Activated T-cell treated with anti-CD3 and anti-CD28 coated beads for 24 hours (primary cell): Measurements from ENCODE around the gene MPRIP.
"Not testable (repeated sequence)": the region's sequence is repeated elsewhere in the genome, so short reads cannot be mapped to it uniquely, and the experiment has no call there.

Experiments used
- DNase-seq: peaks from one replicate; pipeline ENCODE4 v3.0.0-alpha.2; 2020; ENCODE audit warnings: low read depth

The MPRIP gene

GRCh38 chr17:17168401-17168800 lies 126.1 kb downstream of the MPRIP start:
- DNase-seq: no peak

DNA sequence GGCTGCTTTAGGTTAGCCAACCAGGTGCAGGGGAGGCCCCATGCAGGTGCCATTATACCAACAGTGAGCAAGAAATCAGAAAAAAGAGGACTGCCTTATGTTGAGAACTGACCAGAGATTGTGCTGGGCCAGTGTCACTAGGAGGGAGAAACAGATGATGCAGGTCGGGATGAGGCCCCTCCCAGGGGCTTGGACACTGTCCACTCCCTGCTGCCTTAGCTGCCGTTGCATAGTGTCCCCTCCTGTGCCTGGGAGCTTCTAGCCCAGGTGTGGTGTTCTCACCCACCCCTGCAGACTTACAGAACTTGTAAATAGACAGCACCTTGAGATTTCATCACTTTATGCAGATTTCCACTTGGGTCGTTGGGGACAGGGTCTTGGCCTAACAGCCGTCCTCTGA lies 127.1 kb downstream of the MPRIP start:
- DNase-seq: no peak

DNA sequence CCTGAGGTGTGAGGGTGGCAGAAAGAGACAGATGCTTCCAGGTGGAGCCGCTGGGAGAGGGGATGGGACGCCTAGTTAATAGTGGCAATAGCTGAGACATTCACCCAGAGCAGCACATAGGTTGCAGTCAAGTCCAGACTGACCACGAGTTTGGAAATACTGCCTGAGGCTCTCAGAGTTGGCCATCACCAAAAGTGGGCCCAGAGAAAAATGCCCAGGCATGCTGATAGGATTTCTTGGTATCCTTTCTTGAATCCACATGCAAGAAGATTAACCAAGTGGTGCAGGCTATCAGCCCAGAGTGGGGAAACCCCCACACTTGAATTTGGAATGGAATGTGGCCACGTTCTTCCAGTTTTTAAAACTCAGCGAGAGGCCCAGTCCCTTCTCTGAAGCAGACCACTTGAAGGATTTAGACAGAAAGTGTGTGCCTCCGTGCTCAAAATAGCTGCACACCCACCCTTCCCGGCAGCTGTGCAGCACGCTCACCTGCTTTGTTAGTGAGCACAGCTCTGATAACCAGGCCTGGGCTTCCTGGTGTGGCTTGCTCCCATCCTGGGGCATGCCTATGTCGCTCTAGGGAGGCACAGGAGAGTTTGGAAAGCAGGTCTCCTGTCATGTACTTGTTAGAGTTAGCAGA lies 128.2 kb downstream of the MPRIP start:
- no peak for DNase-seq

DNA sequence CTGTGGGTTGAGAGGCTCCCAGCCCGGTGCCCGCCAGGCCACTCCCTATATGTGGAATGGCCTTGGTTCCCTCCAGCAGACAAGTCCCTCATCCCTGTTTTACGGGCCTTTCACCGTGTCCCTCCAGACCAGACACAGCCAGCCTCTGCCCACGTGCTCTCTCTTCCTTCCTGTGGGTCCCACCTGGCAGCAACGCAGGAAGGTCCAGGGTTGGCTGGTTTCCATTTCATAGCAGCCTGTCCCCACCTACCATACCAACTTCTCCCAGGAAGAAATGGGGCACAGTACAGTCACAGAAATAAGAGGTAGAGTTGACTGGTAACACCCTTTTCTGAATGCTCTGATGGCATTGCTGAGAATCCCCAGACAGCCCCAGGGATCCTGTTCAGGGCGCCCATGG lies 128.9 kb downstream of the MPRIP start:
- DNase-seq: no peak

DNA sequence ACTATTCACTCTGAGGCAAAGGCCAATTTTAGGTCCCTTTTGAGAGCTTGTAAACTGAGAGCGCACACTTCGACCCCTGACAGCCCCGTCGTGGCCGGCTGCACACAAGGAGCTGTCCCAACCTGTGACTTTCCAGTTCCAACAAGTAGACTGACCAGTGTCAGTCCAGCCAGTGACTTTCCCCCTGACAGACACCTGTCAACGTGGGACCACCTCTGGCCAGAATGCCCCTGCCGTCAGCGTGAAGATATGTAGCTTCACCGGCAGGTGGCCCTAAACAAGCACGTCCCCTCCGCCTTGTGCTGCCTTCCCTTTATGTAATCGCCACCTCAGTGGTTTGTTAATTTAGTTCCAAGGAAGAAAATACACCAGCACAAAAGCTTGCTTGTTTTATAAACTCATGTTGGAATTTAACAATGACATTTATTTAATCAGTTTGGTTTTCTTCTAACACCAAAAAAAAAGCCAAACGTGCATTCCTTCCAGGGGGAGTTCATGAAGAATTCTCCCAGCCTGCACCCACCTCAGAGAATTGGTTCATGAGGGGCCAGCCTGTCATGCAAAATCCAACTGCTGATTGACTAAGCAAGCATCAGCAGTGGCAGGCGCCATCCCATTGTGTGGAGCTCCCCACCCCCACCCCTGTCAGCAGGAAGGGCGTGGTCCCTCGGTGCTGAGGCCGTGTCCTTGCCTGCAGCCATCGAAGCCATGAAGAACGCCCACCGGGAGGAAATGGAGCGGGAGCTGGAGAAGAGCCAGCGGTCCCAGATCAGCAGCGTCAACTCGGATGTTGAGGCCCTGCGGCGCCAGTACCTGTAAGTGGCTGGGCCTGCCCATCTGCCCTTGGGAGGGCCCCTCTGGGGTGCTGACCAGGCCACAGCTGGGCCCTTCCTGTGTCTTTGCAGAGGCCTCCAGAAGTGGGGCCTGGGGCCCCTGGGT lies 130.0 kb downstream of the MPRIP start:
- no peak for DNase-seq

DNA sequence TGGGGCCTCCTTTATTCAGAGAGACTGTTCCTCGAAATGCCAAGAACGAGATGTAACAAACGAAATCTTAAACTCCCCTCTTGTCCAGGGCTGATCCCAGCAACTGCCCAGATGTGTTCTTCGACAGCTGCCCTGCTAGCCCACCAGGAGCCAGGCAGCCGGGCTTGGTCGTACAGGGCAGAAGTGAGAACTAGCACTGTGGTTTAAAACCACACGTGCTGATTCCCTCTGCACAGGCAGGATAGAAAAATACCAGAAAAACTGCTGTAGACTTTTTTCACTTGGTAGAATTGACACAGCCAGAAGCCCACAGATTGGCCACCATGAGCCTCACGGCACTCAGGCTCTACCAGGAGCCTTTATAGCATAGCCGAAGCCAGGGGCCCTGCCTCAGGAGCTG lies 130.7 kb downstream of the MPRIP start:
- DNase-seq: no peak

- DNase-seq: no peak
Observed at GRCh38 chr17:17173921-17174320, 131.7 kb downstream of the MPRIP start.

- no peak for DNase-seq
Observed at GRCh38 chr17:17175340-17175739, 133.1 kb downstream of the MPRIP start.

GRCh38 chr17:17175917-17176316 lies 133.7 kb downstream of the MPRIP start:
- no peak for DNase-seq

GRCh38 chr17:17176341-17176740 lies 134.1 kb downstream of the MPRIP start:
- no peak for DNase-seq

DNA sequence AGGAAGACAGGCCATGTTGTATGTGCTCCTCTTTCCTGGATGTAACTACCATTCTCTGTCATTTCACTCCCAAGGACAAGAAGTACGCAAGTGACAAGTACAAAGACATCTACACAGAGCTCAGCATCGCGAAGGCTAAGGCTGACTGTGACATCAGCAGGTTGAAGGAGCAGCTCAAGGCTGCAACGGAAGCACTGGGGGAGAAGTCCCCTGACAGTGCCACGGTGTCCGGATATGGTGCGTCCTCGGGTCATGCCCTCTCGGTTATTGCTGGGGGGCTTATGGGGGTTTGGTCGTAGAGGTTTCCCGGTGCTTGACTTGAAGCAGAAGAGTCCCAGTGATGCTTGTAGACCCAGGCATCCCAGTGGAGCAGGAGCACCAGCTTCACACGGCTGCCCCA lies 134.9 kb downstream of the MPRIP start:
- DNase-seq: no peak

GRCh38 chr17:17179371-17179827 lies 137.1 kb downstream of the MPRIP start:
- DNase-seq: no peak

- no peak for DNase-seq
Observed at GRCh38 chr17:17180141-17180603, 137.9 kb downstream of the MPRIP start.

GRCh38 chr17:17180741-17181525 lies 138.7 kb downstream of the MPRIP start:
- DNase-seq: no peak

DNA sequence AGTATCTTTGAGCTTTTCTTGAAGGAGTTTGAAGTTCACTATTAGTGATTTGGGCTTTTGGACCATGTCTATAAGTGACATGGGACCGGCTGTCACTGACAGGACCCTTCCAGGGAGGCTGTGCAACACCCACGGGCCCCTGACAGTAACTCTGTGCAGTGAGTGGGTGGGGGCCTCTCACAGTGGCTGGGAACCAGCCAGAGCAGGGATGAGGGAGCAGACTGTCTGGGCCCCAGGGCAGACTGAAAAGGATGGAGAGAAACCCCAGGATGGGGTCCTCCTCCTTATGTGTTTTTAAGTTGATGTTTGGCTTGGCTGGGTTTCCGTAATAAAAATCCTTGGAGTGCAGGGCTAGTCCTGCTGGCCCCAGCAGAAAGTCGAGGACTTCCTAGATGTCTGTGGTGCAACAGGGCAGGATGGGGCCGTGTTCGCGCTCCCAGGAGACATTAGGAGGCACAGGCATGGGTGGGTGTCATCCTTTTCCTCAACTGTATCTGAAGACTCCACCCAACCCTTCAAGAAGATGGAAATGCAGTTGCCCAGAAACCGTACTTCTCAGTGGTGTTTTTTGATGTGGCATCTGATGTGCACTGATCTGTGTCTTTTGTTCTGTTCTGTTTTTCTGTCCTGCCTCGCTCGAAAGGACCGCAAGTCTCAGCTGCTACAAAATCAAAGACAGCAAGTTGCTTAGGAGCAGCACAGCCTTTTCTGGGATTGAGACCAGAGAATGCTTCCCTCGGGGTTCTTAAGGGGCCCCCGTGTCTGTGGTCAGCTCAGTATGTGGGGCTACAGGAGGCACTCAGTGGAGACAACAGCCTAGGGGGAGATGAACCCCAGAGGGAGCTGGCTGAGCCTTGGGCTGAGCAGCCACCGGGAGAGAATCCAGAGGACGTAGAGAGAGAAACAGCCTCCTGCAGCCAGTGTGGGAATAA lies 139.7 kb downstream of the MPRIP start:
- DNase-seq: no peak

GRCh38 chr17:17182598-17183136 lies 140.4 kb downstream of the MPRIP start:
- no peak for DNase-seq

- no peak for DNase-seq
Observed at GRCh38 chr17:17183744-17184143, 141.5 kb downstream of the MPRIP start.

DNA sequence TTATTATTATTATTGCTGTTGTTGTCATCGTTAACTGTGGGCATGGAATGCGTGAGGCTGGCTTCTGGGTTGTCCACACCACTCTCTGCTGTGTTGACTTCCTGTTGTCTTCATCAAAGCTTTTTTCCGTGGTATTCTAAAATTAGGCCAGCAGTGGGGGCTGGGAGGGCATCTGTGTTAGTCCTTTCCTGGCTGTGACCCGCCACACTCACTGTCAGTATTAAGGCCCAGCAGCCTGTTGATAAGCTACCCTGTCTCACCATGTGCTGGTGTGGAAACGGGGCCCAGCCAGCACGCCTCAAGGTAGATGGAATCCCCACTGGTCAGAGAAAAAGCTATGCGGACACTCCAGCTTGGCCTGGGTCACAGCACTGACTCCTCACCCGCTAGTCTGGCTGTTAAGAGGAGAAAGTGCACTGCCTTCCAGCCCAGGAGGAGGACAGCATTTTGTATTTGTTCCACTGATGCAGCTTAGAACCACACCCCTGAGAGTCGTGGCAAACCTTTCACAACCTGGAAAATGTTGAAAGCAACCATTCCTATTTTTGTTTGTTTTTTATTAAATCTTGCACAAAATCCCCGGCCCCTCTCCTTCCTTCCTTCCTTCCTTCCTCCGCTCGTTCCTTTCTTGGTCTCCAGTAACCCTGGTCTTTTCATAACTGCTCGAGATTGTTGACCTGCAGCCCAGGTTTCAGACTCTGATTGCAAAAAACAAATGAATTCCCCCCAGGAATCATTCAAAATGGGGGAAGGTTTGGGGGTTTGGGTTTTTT lies 142.9 kb downstream of the MPRIP start:
- not testable (repeated sequence) for DNase-seq

GRCh38 chr17:17186051-17186450 lies 143.8 kb downstream of the MPRIP start:
- DNase-seq: peak; percentile 40
